Activated gamma-delta T cell (primary cell): ENCODE measurements around the gene MICAL3.
"Not testable (repeated sequence)": the region's sequence is repeated elsewhere in the genome, so short reads cannot be mapped to it uniquely, and the experiment has no call there.

Experiments used
- DNase-seq: peaks from one replicate; lab custom pipeline; 2025; lab: John Stamatoyannopoulos, UW

MICAL3 gene

DNA sequence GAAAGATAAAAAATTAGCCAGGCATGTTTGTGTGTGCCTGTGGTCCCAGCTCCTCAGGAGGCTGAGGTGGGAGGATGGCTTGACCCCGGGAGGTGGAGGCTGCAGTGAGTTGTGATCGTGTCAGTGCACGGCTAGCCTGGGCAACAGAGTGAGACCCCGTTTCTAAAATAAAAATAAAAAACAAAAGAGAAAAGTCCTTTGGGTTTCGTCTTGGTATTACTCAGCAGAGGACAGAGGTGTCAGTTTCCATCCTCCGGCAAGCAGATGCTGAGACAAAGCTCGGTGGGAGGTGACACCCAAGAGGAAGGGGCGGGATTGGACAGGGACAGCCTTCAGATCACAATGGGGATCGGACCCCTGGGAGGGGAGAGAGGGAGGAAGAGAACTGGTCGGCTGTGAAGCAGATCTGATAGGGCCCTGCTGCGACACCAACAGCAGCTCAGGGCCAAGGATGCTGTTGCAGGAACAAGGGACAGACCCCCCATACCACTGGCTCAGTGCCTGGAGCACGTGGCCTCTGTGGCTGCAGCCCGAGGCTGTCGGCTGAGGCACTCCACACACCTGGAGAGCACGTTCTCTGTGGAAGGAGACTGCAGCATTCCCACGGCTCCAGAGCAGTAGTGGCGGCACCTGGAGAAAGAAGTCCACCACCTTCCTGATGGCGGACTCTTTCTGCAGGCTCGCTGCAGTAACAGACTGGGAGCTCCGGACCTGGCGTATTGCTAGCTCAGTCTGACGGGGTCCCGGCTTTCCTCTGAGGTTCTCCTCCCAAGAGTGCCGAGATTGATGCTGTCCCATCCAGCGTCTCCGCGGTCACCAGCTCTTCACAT lies 244.9 kb downstream of the MICAL3 start:
- DNase-seq = no peak

GRCh38 chr22:17778412-17778976 lies 245.9 kb downstream of the MICAL3 start:
- DNase-seq = no peak

DNA sequence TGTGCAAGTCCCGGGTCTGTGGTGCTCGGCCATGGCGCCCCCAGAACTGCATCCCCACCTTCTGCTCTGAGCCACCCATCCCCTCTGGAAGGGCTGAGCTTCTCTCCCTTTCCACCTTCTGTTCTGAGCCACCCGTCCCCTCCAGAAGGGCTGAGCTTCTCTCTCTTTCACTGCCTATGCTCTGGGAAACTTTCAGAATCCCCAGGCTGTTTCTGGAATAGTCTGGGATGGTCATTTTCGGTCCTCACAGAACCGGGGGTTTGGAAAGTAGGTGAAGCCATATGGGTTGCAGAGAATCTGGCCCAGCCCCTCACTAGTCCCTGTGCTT lies 246.7 kb downstream of the MICAL3 start:
- DNase-seq = no peak

GRCh38 chr22:17777005-17777716 lies 247.2 kb downstream of the MICAL3 start:
- no peak for DNase-seq

DNA sequence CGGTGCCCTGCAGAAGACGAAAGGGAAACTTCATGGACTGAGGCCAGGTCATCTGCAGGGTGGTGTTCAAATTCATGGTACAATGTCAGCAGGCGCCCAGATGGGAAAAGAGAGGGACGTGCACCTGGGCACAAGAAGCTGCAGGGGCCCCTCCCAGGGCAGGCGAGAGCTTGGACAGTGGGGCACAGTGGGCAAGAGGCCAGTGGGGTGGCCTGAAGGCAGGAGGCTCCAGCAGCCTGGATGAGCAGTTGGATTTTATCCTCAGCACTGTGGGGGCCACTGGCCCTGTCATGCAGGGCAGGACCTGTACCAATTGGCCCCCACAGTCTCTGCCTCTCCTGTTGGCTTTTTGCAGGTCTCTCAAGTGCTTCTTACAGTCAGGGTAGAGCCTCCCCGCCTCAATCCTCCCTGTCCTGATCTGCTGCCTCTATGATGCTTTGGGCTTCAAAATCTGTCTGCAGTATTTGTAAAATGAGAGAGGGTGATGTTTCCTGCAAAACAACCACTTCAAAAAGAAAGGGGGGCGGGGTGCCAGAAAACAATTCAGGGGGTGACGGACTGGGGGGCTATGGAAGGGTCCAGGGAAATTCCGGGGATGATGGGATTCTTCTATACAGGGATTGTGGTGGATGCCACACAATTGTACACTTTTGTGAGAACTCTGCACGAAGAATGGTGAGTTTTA lies 248.4 kb downstream of the MICAL3 start:
- no peak for DNase-seq

DNA sequence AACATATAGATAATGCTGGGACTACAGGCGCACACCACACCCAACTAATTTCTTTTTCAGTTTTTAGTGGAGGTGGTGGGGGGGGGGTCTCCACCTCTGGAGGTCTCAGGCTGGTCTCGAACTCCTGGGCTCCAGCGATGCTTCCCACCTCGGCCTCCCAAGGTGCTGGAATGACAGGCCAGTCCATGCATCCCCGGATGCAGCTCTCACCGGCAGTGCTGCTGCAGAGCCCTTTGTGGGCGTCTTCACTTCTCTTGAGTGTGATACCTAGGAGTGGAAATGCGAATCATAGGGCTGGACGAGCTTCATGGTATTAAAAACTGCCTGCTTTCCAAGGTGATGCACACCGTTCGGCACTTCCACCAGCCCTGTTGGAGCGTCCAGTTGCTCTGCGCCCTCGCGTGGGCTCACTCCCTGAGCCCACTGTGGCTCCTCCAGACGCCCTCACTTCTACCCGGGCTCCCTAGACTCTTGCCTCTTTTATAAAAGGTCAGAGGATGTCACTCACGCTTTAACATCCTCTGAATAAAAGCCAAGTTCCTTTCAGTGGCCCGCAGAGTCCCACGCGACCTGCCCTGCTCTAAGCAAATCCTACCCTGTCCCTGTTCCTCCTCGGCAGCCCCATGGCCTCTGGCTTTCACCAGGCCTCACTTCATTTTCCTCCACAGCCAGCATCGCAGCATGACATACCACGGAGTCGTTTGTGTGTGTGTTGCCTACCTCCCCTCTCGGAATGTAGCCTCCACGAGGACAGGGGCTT lies 249.3 kb downstream of the MICAL3 start:
- no peak for DNase-seq

DNA sequence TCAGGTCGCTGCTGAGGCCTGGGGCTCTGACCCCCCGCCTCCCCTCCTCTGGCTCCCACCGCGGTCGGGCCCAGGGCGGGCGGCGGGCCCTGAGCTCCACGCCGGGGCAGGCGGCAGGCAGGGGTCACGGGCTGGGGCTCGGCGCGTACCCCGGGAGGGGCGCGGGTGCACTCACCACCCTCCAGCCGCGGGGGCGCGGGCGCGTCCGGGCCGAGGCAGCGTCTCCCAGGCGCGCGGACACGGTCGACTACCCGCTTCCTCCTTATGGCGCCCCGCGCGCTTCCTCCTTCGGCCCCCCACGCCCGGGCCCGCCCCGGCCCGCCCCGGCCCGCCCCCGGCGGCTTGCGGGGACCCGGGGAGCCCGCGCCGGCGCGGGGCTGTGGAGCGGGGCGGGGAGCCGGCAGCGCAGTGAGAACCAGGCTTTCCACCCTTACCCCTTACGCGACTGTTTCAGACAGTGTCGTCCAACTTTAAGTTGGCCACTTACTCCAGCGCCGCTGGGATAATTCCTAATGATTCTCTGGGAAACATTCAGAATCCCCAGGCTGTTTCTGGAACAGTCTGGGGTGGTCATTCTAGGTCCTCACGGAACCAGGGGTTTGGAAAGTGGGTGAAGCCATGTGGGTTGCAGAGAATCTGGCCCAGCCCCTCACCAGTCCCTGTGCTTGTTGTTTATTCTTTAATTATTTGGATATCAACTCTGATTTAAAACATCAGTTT lies 250.0 kb downstream of the MICAL3 start, which contains the start of gene BID:
Gene BID, minus strand, starts transcription at position 264 of the 720 bp plus-strand sequence. CDS start 24,353 bp downstream, outside the sequence.
- DNase-seq = peak; percentile 45

GRCh38 chr22:17773606-17774205 lies 250.7 kb downstream of the MICAL3 start:
- DNase-seq = peak; percentile 68

GRCh38 chr22:17772958-17773605 lies 251.3 kb downstream of the MICAL3 start:
- no peak for DNase-seq

DNA sequence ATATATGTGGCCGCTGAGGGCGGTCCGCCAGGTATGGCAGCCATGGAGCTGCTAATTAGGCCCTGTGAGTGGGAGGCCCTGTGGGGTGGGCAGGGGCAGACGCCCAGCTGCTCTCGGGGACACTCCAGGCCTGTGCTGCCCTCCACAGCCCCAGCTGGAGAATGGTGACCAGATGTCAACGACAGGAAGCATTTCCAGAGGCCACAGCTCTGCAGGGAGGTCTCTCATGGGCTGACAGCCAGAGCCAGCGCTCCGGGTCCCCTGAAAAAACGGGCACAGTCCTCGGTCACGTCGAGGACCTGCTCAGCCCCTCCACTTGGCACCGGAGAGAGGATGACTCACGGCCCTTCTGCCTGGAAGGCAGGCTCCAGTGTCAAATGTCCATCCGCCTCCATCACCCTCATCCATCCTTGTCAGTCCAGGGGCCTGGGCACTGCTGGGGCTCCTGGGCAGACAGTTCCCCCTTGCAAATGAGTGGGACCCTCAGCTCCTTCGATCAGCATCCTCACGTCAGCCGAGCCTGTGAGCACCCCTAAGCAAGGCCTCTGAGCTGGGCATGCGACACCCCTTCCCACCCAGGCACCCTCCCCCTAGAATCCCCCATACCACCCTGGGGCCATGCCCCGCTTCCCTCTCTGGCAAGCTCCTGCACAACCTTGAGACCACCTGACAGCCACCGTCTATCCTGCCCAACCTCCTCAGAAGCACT lies 252.0 kb downstream of the MICAL3 start:
- no peak for DNase-seq

GRCh38 chr22:17770180-17771077 lies 253.9 kb downstream of the MICAL3 start:
- DNase-seq = no peak

GRCh38 chr22:17769716-17770082 lies 254.7 kb downstream of the MICAL3 start:
- no peak for DNase-seq

- DNase-seq = no peak
Measured at GRCh38 chr22:17769013-17769715, 255.2 kb downstream of the MICAL3 start.

GRCh38 chr22:17767233-17768065 lies 256.9 kb downstream of the MICAL3 start:
- DNase-seq = no peak

DNA sequence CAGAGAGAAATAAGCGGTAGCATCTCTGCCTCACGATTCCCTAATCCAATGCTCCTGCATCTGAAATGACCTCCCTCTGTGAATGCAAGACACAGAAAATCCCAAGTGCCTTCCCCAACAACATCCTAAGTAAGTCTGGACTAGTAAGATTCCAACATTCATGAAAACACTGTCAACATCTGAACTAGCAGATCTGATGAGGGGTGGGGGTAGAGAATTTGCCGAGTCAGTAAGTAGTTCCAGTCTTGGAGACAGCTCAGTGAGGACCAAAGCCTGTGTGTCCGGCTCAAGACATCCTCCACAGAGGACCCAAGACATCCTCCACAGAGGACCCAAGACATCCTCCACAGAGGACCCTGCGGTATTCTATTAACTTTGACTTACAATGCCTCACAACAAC lies 259.5 kb downstream of the MICAL3 start:
- DNase-seq = not testable (repeated sequence)

DNA sequence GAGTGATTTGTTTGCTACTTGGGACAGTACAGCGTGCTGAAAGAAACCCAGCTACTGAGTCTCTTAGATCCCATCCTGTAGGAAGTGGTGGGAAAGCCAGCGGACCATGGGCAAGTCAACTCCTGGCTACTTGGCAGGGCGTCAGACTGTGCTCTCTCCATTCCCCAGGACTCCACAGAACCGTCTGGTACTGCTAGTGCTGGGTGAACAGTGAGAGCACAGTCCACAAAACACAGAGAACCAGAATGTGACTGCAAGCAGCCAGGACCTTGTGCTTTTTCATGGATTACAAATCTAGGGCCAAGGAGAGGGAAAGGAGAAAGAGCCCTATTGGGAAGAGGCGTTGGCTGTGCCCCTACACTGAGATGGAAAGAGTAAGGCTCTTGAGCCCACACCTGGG lies 260.3 kb downstream of the MICAL3 start:
- no peak for DNase-seq

- DNase-seq = not testable (repeated sequence)
Measured at GRCh38 chr22:17763442-17763841, 260.9 kb downstream of the MICAL3 start.
